ENCODE results near the gene ERI3.
"Not testable (repeated sequence)": the region's sequence is repeated elsewhere in the genome, so short reads cannot be mapped to it uniquely, and the experiment has no call there.

Gene ERI3

DNA sequence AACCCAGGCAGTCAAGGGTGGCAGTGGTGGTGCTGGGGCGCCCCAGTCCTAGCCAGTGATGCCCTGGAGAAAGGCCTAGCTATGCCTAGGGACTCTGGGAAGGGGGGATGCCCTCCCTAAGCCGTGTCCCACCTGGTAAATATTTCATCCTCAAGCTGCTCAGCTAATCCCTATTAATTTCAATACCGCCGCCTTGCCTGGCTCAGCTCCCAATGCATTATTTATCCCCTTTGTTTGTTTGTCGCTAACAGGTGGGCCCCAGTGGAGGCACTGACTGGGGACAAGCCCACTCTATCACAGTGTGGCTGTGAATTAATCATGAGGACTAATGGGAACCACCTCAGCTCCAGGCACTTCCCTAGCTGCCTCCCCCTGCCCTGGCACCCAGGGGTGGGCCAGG is 119.2 kb downstream of the ERI3 start:
- DNase-seq: no peak

DNA sequence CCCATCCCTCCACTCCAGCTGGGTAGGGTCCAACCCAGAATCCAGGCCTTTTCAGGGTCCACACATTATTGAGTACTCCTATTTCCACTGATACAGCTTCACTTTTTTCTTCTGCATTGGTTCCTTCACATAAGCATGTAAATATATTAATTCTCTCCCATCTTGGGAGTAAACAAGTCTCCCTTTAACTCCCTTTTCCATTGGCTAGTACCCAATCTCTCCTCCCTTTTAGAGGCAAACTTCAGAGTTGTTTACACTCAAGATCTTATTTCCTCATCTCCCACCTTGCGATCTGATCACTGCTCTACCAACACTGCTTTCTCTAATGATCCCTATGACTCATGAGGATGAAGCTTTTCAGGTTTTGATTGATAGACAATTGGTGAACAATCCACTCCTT is 121.5 kb downstream of the ERI3 start:
- DNase-seq: no peak

DNA sequence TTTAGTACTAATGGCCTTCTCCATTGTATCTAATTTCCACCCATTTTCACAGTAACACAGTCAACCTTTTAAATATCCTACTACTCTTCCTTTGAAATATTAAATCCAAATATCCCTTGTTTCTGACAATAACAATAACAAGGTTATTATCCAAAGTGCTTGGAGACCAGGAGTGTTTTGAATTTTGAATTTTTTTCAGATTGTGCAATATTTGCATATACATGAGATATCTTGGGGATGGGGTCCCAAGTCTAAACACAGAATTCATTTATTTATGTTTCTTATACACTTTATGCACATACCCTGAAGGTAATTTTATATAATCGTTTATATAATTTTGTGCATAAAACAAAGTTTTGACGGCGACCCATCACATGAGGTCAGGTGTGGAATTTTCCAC is 124.3 kb downstream of the ERI3 start:
- no peak for DNase-seq

DNA sequence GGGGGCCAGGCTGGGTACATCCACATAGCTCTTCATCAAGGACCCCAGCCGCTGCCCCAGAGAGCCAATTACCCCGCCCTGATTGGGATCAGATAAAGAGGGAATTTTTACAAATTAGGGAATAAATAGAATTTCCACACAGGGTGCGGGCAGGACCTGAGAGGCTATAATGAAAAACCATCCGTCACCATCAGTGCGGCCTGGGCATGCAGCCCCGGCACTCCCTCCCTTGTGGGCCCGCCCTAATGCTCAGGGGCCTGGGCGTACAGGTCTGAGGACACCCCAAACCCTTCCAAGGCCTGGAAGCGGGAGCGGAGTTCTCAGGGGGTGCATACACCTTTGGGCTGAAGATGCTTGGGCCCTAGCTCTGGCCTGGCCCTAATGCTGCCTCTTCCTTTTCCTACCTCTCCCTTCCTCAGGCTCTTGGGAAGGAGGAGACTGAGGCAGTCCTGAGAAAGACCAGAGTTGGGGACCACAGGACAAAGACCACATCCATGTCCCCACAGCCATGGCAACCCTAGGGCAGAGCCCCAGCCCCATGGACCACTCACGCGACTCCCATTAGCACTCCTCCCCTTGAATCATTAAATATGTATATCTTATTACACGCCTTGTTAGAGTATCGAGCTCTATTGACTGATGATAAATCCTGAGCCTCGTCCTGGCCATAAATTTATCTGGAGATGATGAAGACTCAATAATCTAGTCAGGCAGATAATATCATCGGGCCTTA is 125.5 kb downstream of the ERI3 start:
- DNase-seq: no peak

DNA sequence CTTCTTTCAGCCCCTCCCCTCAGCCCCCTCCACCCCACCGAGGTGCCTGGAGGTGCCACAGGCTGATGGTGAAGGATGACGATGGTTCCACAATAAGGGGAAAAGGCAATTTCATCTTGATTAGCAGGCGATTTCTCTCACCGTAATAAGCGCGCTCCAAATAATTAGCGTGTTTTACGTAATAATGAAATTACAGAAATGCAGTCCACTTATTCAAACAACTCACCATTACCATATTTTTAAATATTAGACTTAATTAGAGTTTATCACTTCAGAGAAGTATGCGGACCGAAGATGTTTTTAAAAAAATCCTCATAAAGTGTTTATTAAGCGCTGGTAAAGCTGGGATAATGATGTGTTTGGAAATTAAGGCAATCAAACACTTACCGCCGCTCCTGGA is 126.8 kb downstream of the ERI3 start:
- no peak for DNase-seq

DNA sequence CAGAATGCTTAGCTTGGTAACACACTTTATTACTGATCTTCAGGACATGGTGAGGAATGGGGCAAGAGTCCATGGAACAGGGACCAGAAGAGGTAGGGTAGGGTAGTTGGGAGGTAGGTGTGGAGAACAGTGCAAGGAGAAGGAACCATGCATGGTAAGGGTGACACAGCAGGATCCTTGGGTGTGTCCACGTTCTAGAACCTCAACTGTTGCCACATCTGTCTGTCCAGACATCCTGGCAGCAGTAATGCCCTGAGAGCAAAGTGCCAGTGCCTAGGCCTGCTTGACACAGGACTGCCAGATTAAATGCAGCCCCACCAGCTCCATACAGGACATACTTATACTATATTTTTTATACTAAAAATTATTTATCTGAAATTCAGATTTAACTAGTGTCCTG is 127.8 kb downstream of the ERI3 start:
- no peak for DNase-seq

DNA sequence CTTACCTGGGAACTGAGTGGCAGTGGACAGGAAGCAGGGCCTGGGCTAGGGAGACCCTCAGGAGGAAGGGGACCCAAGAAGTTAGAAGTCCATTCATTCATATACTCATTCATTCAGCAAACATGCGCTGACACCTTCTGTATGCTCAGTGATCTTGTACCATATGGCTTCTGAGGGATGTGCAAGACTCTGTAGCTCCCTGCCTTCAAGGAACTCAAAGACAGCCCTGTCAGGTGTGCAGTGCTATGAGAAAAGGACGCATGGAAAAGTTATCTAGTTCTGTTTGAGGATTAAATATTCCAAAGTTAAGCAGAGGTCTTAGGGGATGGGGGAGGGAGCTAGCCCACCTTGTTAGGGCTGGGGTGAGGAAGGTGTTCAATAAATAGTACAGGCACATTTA is 129.3 kb downstream of the ERI3 start:
- no peak for DNase-seq

DNA sequence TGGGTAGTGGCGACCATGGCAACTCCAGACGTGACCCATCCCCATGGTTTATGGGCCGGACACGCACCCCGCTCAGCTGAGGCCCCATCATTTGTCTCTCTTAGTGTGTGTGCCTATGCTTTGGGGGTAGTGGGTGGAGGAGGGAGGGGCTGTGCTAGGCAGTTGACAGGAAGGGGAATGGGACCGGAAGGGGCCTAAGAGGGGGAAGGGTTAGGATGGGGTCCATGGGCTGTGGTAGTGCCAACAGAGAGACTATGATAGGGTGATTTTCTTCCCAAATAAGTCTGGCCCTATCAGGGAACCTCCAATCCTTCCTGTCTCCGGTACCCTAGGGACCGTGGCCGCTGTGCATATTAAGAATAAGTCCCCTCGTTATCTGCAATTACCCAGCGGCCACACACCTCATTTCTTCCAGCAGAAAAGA is 131.9 kb downstream of the ERI3 start:
- DNase-seq: no peak

DNA sequence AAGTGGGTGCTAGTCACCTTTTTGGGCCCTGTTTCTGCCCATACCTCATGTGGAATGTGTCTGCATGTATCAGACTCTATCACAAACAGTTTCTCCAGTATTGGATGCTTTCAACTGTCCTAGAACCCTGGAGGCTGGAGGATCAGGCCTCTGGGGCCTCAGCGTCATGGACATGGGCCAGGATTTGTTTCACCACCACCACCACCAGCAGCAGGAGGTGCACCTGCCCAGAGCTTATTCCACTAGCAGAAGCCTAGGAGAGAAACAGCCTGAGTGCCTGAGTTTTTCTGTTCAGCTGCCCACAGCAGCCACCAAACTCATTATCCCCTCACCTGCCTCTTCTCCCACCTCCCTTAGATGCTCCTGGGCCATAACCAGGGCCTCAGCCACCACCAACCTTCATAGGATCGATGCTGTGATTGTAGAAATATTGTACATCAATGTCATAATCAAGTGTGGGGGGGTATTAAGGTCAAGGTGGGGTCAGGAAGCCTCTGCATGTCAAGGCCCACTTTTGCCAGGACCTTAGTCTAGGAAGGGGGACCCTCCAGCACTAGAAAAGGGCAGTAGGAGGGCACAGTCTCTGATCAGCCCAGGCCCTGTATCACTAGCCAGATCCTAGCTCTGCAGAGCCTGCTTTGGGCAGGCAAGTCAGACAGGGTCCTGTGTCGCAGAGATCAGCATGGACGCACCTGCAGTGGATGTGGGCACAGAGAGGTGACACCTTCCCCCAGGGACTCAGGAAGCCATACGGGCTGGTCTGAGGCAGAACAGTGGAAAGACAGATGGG is 132.5 kb downstream of the ERI3 start:
- no peak for DNase-seq

DNA sequence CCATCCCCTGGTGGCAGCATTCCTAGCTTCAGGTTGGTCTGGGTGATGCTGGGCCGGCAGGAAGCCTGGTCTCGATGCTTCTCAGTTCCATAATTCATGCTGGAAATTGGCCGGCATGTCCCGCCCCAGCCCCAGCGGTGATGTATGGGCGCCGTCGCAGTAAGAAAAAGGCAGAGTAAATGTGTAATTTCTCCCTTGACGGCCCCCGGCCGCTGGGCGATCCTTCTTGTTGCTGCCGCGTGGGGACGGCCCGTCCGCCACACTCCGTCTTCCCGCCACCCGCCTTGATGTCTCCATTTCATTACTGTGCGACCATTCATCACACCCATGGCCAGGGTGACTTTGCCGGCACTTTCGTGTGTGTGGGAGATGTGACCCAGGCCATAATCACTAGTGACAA is 133.3 kb downstream of the ERI3 start:
- DNase-seq: no peak

DNA sequence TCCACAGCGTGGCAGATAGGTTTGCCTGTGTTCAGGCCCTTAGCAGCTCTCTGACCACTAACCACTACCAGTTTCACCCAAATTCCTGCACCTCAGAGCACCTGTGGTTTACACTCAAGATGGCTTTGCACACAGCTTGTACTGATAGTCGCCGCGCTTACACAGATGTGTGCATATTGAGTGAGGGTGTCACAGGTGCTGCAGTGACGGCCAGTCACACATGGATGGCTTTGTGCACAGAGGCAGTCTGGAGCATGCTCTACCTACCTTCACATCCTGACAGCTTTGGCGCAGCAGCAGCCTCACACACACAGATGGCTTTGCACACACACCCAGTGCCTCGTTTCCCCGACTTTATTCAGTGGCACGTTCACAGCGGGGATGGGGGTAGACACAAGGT is 134.3 kb downstream of the ERI3 start:
- DNase-seq: no peak

DNA sequence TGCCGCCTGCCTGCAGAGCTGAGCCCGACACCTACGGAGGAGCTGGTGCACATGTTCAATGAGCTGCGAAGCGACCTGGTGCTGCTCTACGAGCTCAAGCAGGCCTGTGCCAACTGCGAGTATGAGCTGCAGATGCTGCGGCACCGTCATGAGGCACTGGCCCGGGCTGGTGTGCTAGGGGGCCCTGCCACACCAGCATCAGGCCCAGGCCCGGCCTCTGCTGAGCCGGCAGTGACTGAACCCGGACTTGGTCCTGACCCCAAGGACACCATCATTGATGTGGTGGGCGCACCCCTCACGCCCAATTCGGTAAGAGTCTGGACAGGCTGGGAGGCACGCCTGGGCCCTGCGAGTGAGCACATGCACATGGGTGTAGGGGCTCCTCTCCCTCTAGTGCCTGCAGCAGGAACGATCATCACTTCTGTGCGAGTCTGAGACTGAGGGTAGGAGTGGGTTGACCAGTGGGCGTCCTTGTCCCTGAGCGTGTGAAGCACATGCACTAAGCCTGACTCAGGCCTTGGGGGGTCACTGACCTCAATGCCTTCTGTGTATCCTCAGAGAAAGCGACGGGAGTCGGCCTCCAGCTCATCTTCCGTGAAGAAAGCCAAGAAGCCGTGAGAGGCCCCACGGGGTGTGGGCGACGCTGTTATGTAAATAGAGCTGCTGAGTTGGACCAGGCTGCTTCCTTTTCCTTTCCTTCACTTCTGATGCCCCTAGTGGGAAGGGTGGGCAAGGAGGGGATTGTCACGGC is 134.9 kb downstream of the ERI3 start:
- no peak for DNase-seq

DNA sequence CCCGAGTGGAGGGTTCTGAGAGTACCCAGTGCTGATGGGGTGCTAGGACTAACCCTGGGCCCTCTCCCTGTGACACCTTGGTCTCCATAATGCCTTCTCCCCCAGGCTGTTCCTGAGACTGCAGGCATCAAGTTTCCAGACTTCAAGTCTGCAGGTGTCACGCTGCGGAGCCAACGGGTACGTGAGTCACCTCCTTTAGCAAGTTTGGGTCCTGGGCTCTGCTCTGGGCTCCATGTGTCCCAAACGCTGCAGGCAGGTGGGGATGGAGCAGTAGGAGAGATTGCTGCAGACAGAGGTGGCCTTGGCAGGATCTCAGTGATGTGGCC is 135.8 kb downstream of the ERI3 start:
- no peak for DNase-seq

DNA sequence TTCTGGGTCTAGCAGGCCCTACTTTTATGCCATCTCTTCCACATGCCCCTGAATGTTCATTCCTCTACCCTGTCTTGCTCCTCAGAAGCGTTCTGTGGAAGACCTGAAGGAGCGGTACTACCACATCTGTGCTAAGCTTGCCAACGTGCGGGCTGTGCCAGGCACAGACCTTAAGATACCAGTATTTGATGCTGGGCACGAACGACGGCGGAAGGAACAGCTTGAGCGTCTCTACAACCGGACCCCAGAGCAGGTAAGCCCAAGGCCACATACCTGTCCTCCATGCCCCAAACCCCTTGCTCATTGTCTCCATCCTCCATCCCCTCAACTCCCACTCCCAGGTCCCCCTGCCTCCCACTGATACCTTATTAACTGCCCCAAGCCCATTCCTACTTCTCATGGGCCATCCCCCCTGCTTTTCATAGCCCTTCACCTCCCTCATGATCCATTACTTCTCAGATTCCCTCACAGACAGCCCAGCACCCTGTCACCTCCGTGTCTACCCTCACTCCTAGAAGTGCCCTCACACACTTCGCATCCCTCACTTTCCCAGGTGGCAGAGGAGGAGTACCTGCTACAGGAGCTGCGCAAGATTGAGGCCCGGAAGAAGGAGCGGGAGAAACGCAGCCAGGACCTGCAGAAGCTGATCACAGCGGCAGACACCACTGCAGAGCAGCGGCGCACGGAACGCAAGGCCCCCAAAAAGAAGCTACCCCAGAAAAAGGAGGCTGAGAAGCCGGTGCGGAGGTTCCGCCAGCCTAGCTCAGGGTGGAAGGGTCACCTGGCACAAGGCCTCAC is 136.4 kb downstream of the ERI3 start:
- no peak for DNase-seq

DNA sequence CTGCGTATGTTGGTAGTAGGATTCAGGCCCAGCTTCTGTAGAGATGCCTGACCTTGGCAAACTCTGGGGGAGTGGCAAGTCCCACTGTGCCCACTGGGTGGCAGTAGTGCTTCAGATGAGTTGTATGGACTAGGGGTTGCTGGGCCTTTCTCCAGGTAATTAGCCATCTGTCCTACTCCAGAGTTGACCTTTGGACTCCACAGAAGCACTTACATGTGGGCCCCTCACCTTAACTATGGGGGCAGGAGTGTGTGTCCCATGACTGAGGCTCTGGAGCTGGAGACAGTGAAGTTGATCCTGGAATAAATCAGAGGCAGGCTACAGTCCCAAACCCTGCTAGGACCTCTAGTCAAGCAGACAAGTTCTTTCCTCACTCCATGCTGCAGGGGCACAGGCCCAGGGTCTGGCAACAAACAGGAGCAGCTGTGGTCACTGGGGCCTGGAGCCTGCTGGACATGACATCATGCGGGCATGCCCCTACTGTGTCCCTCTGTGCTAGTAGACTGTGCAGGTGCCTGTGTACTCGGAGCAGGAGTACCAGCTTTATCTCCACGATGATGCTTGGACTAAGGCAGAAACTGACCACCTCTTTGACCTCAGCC is 137.1 kb downstream of the ERI3 start:
- DNase-seq: peak in 5 of 6 experiments; percentile 40 to 74 (median 59)

DNA sequence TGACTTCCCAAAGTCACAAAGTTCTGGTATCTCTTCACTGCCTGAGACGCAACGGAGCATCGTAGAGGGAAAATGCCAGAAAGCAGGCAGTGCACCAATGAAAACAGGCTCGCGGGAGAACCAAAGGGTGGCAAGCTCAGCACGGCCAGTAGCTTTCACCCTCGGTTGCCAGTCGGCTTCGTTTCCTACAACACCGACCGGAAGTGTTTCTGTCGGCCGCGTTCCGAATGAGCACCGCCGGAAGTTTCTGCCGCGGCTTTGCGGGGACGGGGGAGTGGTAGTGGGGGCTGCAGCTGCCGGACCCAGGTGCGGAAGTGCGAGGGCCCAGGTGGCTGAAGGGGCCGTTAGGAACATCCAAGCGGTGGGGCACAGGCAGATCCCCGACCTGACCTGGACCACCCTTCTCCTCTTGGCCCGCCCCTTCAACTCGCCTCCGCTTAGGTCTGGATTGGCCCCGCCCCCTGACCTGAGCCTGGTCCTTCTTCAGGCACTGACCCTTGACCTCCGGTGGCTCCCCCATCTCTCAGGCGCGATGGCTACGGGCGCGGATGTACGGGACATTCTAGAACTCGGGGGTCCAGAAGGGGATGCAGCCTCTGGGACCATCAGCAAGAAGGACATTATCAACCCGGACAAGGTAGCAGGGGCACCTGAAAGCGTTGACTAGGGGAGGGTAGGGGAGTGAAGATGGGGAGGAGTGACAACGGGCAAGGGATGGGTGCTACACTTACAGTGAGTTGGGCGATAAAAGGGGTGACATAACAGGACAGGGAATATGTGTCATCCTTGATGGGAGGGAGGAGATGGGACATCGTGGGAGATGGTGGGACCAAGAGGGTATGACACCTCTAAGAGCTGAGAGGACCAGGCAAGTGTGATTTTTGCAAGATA is 141.6 kb downstream of the ERI3 start, which contains the start of gene DMAP1:
Gene DMAP1, plus strand, starts transcription at position 250 of the 891 bp plus-strand sequence. Its CDS starts 283 bp downstream, at position 533.
- DNase-seq: peak; percentile 67 to 92 (median 80)

DNA sequence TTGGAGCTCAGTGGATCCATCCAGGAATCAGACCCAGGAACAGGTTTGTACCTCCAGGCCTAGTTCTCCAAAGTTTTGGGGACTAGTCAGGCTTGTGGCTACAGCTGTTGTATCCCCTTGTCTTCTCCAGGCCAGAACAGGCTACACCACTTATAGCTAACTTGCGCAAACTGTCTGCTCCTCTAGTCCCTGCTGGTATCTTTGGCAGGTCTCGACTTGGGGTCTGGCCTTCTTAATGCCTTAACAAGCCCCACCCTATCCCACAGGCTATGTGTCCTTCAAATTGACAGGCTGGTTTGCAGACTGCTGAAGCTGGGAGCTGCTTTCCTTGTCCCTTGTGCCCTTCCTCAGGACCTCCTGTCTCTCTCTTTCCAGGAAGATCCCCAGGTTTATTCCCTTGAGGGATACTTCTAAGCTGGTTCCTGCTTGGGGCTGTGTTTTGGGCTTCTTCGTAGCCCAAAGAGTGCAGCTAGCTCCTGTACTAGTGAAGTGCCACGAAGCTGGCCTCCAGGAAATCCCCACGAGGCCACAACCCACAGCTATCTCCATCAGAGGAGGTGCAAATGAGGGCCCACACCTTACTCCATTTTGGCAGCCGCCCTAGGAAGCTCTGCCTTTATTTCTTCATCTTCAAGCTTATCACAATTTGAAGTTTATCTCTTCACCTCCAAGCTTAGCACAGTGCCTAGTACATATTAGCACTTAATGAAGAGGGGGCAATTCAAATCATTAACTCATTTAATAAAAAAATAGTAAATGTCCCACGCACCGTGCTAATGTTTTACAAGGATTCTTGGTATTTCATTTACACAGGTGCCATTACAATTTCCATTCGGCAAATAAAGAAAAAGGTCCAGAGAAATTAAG is 142.5 kb downstream of the ERI3 start:
- DNase-seq: peak in 3 of 6 experiments; percentile 1 to 13 (median 2)

DNA sequence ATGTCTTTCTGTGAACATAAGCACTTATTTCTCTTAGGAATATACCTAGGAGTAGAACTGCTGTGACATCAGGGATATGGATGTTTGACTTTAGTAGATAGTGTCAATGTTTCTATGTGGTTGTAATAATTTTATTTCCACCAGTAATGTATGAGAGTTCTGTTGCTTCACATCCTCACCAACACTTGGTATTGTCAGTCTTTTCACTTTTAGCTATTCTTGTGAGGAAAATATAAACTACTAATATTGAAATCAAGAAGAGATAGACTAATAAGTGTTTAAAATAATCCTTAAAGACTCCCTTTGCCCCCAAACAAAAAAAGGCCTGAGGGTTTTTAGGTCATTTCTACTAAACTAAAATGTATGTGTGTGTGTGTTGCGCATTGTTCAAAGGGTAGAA is 144.5 kb downstream of the ERI3 start:
- no peak for DNase-seq

DNA sequence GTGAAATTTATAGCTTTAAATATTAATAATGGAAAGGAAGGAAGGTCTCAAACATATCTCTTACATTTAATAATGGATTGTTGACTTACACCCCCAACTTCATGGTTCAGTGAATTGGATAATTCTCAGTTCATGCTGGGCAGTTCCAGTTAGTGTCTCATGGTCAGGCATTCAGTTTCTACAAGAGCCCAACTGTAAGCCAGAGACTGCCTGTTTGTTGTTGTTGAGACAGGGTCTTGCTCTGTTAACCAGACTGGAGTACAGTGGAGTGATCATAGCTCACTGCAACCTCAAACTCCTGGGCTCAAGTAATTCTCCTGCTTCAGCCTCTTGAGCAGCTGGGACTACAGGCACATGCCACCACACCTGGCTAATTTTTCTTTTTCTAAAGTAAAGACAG is 146.8 kb downstream of the ERI3 start:
- no peak for DNase-seq

DNA sequence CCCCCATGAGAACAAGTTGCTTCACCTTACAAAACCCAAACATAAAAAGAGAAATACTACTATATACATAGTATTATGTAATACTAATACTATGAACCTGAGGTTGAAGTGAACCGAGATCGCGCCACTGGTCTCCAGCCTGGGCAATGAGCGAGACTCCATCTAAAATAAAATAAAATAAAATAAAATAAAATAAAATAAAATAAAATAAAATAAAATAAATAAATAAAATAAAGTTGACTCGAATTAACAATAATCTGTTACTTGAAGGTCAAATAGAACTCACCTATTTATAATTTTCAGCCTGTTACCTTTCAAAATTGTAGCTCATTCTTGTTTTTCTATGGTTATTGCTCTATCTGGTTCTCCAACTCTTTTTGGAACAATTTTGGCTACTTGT is 148.5 kb downstream of the ERI3 start:
- not testable (repeated sequence) for DNase-seq
